Measurements from ENCODE around the gene ATG2A.
A peak's percentile ranks its signal among the peaks of the same experiment; 100 is the strongest.

ATG2A gene

DNA sequence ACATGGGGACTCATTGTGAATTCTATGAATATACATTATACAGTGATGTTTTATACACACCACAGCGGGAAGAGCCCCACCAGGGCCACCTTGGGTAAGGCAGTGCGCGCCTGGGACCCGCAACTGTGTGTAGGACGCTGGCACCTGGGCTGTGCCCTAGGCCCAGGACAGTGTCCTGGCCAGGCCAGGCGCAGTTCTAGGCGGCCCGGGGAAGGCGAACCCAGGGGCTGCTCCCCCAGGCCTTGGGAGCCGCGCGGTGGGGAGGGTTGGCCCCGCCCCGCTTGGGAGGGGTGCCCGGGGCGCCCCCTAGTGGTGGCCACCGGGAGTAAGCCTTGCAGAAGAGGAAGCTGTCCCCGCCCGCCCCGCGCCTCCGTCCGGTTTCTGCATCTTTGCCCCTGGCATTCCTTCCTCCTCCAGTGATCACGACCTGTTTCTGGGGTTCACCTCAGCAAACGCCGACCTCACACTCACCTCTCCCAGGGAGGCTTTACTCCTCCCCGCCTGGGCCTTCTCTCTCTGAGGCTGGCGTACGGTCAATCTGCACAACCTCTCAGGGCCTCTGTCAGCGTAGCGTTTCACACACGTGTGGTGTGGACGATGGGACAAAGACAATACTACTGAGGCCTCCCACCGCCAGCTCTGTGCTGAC lies 29.1 kb downstream of the ATG2A start:
- peak overlapping the region; percentile 81 for H3K4me2 ChIP-seq (ENCODE audit: low read depth, low read length)
- TF ChIP-seq EZH2 (optimal IDR thresholded peaks at IDR 0.05; ENCODE audit: low read depth, low read length) (no peak), EZH2phosphoT487 (IDR thresholded peaks at IDR 0.05; ENCODE audit: low read length) (no peak)
- TF ChIP-seq, protein P1, sequence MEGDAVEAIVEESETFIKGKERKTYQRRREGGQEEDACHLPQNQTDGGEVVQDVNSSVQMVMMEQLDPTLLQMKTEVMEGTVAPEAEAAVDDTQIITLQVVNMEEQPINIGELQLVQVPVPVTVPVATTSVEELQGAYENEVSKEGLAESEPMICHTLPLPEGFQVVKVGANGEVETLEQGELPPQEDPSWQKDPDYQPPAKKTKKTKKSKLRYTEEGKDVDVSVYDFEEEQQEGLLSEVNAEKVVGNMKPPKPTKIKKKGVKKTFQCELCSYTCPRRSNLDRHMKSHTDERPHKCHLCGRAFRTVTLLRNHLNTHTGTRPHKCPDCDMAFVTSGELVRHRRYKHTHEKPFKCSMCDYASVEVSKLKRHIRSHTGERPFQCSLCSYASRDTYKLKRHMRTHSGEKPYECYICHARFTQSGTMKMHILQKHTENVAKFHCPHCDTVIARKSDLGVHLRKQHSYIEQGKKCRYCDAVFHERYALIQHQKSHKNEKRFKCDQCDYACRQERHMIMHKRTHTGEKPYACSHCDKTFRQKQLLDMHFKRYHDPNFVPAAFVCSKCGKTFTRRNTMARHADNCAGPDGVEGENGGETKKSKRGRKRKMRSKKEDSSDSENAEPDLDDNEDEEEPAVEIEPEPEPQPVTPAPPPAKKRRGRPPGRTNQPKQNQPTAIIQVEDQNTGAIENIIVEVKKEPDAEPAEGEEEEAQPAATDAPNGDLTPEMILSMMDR (IDR thresholded peaks at IDR 0.05; ENCODE audit: low read length): peak; percentile 93
- no peaks in the 10 kb centered on the region for H3F3A ChIP-seq (ENCODE audit: insufficient read depth, low read length)
- H3K9me2 ChIP-seq (replicated peaks; ENCODE audit: insufficient read depth, low read length): no peaks in the 10 kb centered on the region
- no peak overlapping the region; the same call in 1 of the 2 replicates for H3K9ac ChIP-seq (ENCODE audit: low read length)
- no peaks in the 10 kb centered on the region for H3K36me3 ChIP-seq (replicated peaks; ENCODE audit: insufficient read depth, low read length)
- DNase-seq: peak; percentile 66
- peak overlapping the region; percentile 40 for H3K4me3 ChIP-seq (ENCODE audit: low read length)
- peak overlapping the region; percentile 58 for H2AFZ ChIP-seq (ENCODE audit: low read length)
- no peaks in the 10 kb centered on the region for H3K9me3 ChIP-seq (replicated peaks; ENCODE audit: insufficient read depth, low read length)
- H4K20me1 ChIP-seq (ENCODE audit: insufficient read depth, low read length): no peaks in the 10 kb centered on the region
- peaks cover 32% of the 10 kb centered on the region for H3K27me3 ChIP-seq (replicated peaks; ENCODE audit: insufficient read depth, low read length)
- 0 out of 2 replicates have a peak, but pooled peaks cover 2% of the 10 kb centered on the region for H3K4me1 ChIP-seq (ENCODE audit: low read length)
- no peak overlapping the region for H3K27ac ChIP-seq (ENCODE audit: low read length)
- H3K79me2 ChIP-seq (ENCODE audit: low read length): no peaks in the 10 kb centered on the region

GRCh38 chr11:64887234-64887756 lies 29.7 kb downstream of the ATG2A start:
- no peak overlapping the region for H3K27ac ChIP-seq (ENCODE audit: low read length)
- no peak overlapping the region for H3K4me3 ChIP-seq (ENCODE audit: low read length)
- H3K36me3 ChIP-seq (replicated peaks; ENCODE audit: insufficient read depth, low read length): no peaks in the 10 kb centered on the region
- H3K9ac ChIP-seq (ENCODE audit: low read length): no peak overlapping the region; the same call in 1 of the 2 replicates
- no peaks in the 10 kb centered on the region for H3K9me2 ChIP-seq (replicated peaks; ENCODE audit: insufficient read depth, low read length)
- no peaks in the 10 kb centered on the region for H3K79me2 ChIP-seq (ENCODE audit: low read length)
- peak overlapping the region; percentile 81; the same call in 1 of the 2 replicates for H3K4me2 ChIP-seq (ENCODE audit: low read depth, low read length)
- H3K4me1 ChIP-seq (ENCODE audit: low read length): 0 out of 2 replicates have a peak, but pooled peaks cover 2% of the 10 kb centered on the region
- peaks cover 36% of the 10 kb centered on the region for H3K27me3 ChIP-seq (replicated peaks; ENCODE audit: insufficient read depth, low read length)
- H3K9me3 ChIP-seq (replicated peaks; ENCODE audit: insufficient read depth, low read length): no peaks in the 10 kb centered on the region
- TF ChIP-seq, protein P1 (IDR thresholded peaks at IDR 0.05; ENCODE audit: low read length): no peak
- TF ChIP-seq EZH2 (optimal IDR thresholded peaks at IDR 0.05; ENCODE audit: low read depth, low read length) (no peak), EZH2phosphoT487 (IDR thresholded peaks at IDR 0.05; ENCODE audit: low read length) (no peak)
- H2AFZ ChIP-seq (ENCODE audit: low read length): peak overlapping the region; percentile 58
- H3F3A ChIP-seq (ENCODE audit: insufficient read depth, low read length): no peaks in the 10 kb centered on the region
- no peak for DNase-seq
- no peaks in the 10 kb centered on the region for H4K20me1 ChIP-seq (ENCODE audit: insufficient read depth, low read length)

- Histone ChIP-seq H4K20me1 (ENCODE audit: insufficient read depth, low read length) (no peaks in the 10 kb centered on the region), H3K4me2 (ENCODE audit: low read depth, low read length) (no peak overlapping the region), H3K4me3 (ENCODE audit: low read length) (no peak overlapping the region), H3K27ac (ENCODE audit: low read length) (no peak overlapping the region), H3K9me2 (replicated peaks; ENCODE audit: insufficient read depth, low read length) (no peaks in the 10 kb centered on the region), H3K9me3 (replicated peaks; ENCODE audit: insufficient read depth, low read length) (no peaks in the 10 kb centered on the region), H3F3A (ENCODE audit: insufficient read depth, low read length) (peaks cover under 1% of the 10 kb centered on the region; the same call in 1 of the 2 replicates), H3K4me1 (ENCODE audit: low read length) (peaks cover 6% of the 10 kb centered on the region; the same call in 1 of the 2 replicates), H2AFZ (ENCODE audit: low read length) (no peak overlapping the region), H3K36me3 (replicated peaks; ENCODE audit: insufficient read depth, low read length) (no peaks in the 10 kb centered on the region), H3K79me2 (ENCODE audit: low read length) (no peaks in the 10 kb centered on the region), H3K27me3 (replicated peaks; ENCODE audit: insufficient read depth, low read length) (peaks cover 46% of the 10 kb centered on the region), H3K9ac (ENCODE audit: low read length) (no peak overlapping the region)
- TF ChIP-seq EZH2phosphoT487 (IDR thresholded peaks at IDR 0.05; ENCODE audit: low read length) (no peak), EZH2 (optimal IDR thresholded peaks at IDR 0.05; ENCODE audit: low read depth, low read length) (no peak)
- TF ChIP-seq, protein P1 (IDR thresholded peaks at IDR 0.05; ENCODE audit: low read length): no peak
- DNase-seq: no peak
Measured at GRCh38 chr11:64885367-64886286, 31.4 kb downstream of the ATG2A start.

Data from MM.1S (cell line).